RWPE2 (cell line): Measurements from ENCODE around the gene ADORA1.

Experiments used
- ATAC-seq: fragments of 200-7000 bp; cut with Tn5 transposase; 3 replicates; pipeline ENCODE4 v1.9.1; 2021; ENCODE audit warnings: low read depth
- DNase-seq: peaks from one replicate; pipeline ENCODE4 v3.0.0-alpha.2; 2020; ENCODE audit warnings: low spot score
- H3K27ac ChIP-seq: fragments of 450-650 bp; 2 replicates; pipeline ENCODE4 v1.5.1; 2017; ENCODE audit warnings: mild to moderate bottlenecking; ENCODE audit not compliant: poor library complexity, severe bottlenecking
- H3K27me3 ChIP-seq: fragments of 250-450 bp; sonication (Bioruptor Pico); 2 replicates; pipeline ENCODE4 v1.5.1; 2021; ENCODE audit warnings: mild to moderate bottlenecking, moderate library complexity; ENCODE audit not compliant: insufficient read depth, poor library complexity, severe bottlenecking
- H3K36me3 ChIP-seq: fragments of 250-450 bp; sonication (Bioruptor Pico); 2 replicates; pipeline ENCODE4 v1.5.1; 2020; ENCODE audit warnings: low read depth, mild to moderate bottlenecking, moderate library complexity
- H3K4me1 ChIP-seq: fragments of 250-450 bp; sonication (Bioruptor Pico); 2 replicates; pipeline ENCODE4 v1.5.1; 2021; ENCODE audit warnings: mild to moderate bottlenecking, moderate library complexity; ENCODE audit not compliant: insufficient read depth, poor library complexity, severe bottlenecking
- H3K4me3 ChIP-seq: fragments of 250-450 bp; sonication (Bioruptor Pico); 2 replicates; pipeline ENCODE4 v1.5.1; 2021; ENCODE audit warnings: mild to moderate bottlenecking, moderate library complexity; ENCODE audit not compliant: severe bottlenecking
- H3K9me3 ChIP-seq: fragments of 250-450 bp; sonication (Bioruptor Pico); 2 replicates; pipeline ENCODE4 v1.5.1; 2021; ENCODE audit warnings: mild to moderate bottlenecking, moderate library complexity; ENCODE audit not compliant: severe bottlenecking
- CTCF ChIP-seq: fragments of 450-650 bp; IDR thresholded peaks from one replicate; pipeline ENCODE4 v1.5.1; 2017; ENCODE audit warnings: mild to moderate bottlenecking, moderate library complexity; ENCODE audit not compliant: poor library complexity, severe bottlenecking

ADORA1 gene

DNA sequence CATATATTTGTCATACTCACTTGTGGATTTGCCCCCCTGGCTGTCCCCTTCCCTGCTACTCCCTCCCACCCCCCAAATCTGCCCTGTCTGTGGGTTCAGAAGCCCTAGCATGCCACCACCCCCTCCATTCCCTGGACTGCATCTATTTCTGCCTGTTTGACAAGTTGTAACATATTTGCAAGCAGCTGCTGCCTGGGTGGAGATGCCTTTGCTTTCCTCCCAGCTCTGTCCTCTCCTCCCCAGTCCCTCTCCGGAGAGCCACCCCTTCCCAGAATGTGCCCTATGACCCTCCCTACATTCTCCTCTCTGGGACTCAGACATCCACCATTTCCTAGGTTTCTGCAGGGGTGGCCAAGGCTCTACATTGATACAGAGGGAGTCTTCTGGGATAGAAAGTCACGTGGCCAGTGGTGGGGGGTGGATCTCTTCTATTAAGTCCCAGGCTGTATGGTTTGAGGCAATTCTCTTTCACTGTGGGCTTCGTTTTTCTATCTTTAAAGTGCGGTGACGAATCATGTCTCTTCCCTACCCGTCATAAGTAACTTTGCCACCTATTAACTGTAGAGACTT is 35.7 kb upstream of the ADORA1 start:
- no peaks in the 10 kb centered on the region for H3K27me3 ChIP-seq
- TF ChIP-seq CTCF, result no peak

GRCh38 chr1:203093754-203094410 is 33.6 kb upstream of the ADORA1 start:
- Histone ChIP-seq H3K36me3 (no peaks in the 10 kb centered on the region), H3K27ac (peak overlapping the region; percentile 37), H3K9me3 (no peaks in the 10 kb centered on the region), H3K4me3 (no peak overlapping the region), H3K4me1 (peaks cover 10% of the 10 kb centered on the region), H3K27me3 (no peaks in the 10 kb centered on the region)
- ATAC-seq (peak; percentile 86), DNase-seq (no peak)
- TF ChIP-seq CTCF, result no peak

More for the DNA sequence above, 35.7 kb upstream of the ADORA1 start:
- H3K36me3 ChIP-seq, result no peaks in the 10 kb centered on the region
- H3K27ac ChIP-seq, result no peak overlapping the region
- DNase-seq (no peak), ATAC-seq (no peak)
- H3K9me3 ChIP-seq, result no peaks in the 10 kb centered on the region
- no peak overlapping the region for H3K4me3 ChIP-seq
- peaks cover 10% of the 10 kb centered on the region for H3K4me1 ChIP-seq

GRCh38 chr1:203095061-203095690 is 32.4 kb upstream of the ADORA1 start:
- no peak for TF ChIP-seq CTCF
- H3K4me3 ChIP-seq, result no peak overlapping the region
- H3K4me1 ChIP-seq, result peaks cover 10% of the 10 kb centered on the region
- DNase-seq, result no peak
- no peak for ATAC-seq
- no peak overlapping the region for H3K27ac ChIP-seq
- H3K27me3 ChIP-seq, result no peaks in the 10 kb centered on the region
- no peaks in the 10 kb centered on the region for H3K9me3 ChIP-seq
- H3K36me3 ChIP-seq, result no peaks in the 10 kb centered on the region

GRCh38 chr1:203096566-203096965 is 31.0 kb upstream of the ADORA1 start:
- H3K27ac ChIP-seq, result no peak overlapping the region
- H3K36me3 ChIP-seq, result no peaks in the 10 kb centered on the region
- H3K4me1 ChIP-seq, result peaks cover 10% of the 10 kb centered on the region
- no peak for TF ChIP-seq CTCF
- H3K27me3 ChIP-seq, result no peaks in the 10 kb centered on the region
- no peak for DNase-seq
- ATAC-seq, result no peak
- no peaks in the 10 kb centered on the region for H3K9me3 ChIP-seq
- H3K4me3 ChIP-seq, result no peak overlapping the region

GRCh38 chr1:203097001-203097400 is 30.5 kb upstream of the ADORA1 start:
- Histone ChIP-seq H3K27me3 (no peaks in the 10 kb centered on the region), H3K4me3 (no peak overlapping the region), H3K27ac (no peak overlapping the region), H3K9me3 (no peaks in the 10 kb centered on the region), H3K4me1 (peaks cover 10% of the 10 kb centered on the region), H3K36me3 (no peaks in the 10 kb centered on the region)
- no peak for TF ChIP-seq CTCF
- ATAC-seq (no peak), DNase-seq (no peak)
